NCI-H2227 treated with DMSO at 0.1 percent for 48 hours (cell line): ENCODE results near the gene TAS2R60.
"Not testable (repeated sequence)": the region's sequence is repeated elsewhere in the genome, so short reads cannot be mapped to it uniquely, and the experiment has no call there.

ENCODE experiments used
- DNase-seq: peaks from one replicate; lab custom pipeline; 2025; lab: John Stamatoyannopoulos, UW

The TAS2R60 gene

GRCh38 chr7:143411976-143412708, 31.1 kb upstream of the TAS2R60 start:
- no peak for DNase-seq

GRCh38 chr7:143413123-143413522, 30.1 kb upstream of the TAS2R60 start:
- no peak for DNase-seq

- not testable (repeated sequence) for DNase-seq
Observed at GRCh38 chr7:143415209-143415608, 28.0 kb upstream of the TAS2R60 start.

- DNase-seq = no peak
Observed at GRCh38 chr7:143415742-143416397, 27.4 kb upstream of the TAS2R60 start.

- DNase-seq = peak; percentile 65
Observed at GRCh38 chr7:143416565-143417149, 26.6 kb upstream of the TAS2R60 start.

GRCh38 chr7:143417734-143418383, 25.4 kb upstream of the TAS2R60 start:
- no peak for DNase-seq

GRCh38 chr7:143418681-143419458, 24.4 kb upstream of the TAS2R60 start:
- no peak for DNase-seq

- no peak for DNase-seq
Observed at GRCh38 chr7:143419880-143420279, 23.4 kb upstream of the TAS2R60 start.

- DNase-seq = not testable (repeated sequence)
Observed at GRCh38 chr7:143420624-143421023, 22.6 kb upstream of the TAS2R60 start.

GRCh38 chr7:143422033-143422432, 21.2 kb upstream of the TAS2R60 start:
- no peak for DNase-seq

- DNase-seq = not testable (repeated sequence)
Observed at GRCh38 chr7:143424476-143424875, 18.8 kb upstream of the TAS2R60 start.

- no peak for DNase-seq
Observed at GRCh38 chr7:143426479-143427142, 16.6 kb upstream of the TAS2R60 start.

- DNase-seq = no peak
Observed at GRCh38 chr7:143429770-143430698, 13.2 kb upstream of the TAS2R60 start.

GRCh38 chr7:143431109-143431508, 12.1 kb upstream of the TAS2R60 start:
- no peak for DNase-seq

GRCh38 chr7:143433759-143434158, 9.5 kb upstream of the TAS2R60 start:
- DNase-seq = no peak

GRCh38 chr7:143434660-143435059, 8.6 kb upstream of the TAS2R60 start:
- no peak for DNase-seq

- DNase-seq = no peak
Observed at GRCh38 chr7:143435266-143435665, 8.0 kb upstream of the TAS2R60 start.

GRCh38 chr7:143436325-143436946, 6.8 kb upstream of the TAS2R60 start:
- DNase-seq = no peak

GRCh38 chr7:143437578-143437977, 5.7 kb upstream of the TAS2R60 start:
- no peak for DNase-seq

GRCh38 chr7:143439866-143440265, 3.4 kb upstream of the TAS2R60 start:
- DNase-seq = no peak
